Measurements from ENCODE around the gene PDE7B.

DNA sequence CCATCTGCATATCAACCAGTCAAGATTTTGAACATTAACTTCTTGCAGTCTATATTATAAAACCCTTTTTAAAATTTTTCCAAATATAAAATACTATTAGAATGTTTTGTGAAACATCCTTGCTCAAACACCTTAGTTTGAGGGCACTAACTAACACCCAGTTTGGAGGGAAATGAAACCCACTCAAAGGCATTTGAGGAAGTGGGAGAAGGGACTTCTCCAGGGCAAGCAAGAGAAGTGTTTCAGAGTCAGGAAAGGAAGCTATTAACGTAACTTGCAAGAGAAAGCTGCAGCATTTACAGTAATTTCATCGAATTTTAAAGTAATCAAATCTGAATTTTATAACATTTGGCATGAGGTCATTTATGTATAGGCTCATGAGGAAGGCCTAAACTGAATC, 377.3 kb downstream of the PDE7B start:
- TF ChIP-seq PHTF2 (CRISPR knock-in tag; IDR thresholded peaks at IDR 0.05) (no peak), CTCF (IDR thresholded peaks at IDR 0.05 in 2 of 3, conservative IDR thresholded peaks at IDR 0.05 in 1 of 3; ENCODE audit: insufficient read depth in 2 of 3, low read depth in 1 of 3, low read length in 3 of 3) (no peak), MBD1 (CRISPR knock-in tag; IDR thresholded peaks at IDR 0.05) (no peak), SRSF3 (IDR thresholded peaks at IDR 0.05; ENCODE audit: insufficient read depth, low read length) (no peak)
- TF ChIP-seq, protein P1, sequence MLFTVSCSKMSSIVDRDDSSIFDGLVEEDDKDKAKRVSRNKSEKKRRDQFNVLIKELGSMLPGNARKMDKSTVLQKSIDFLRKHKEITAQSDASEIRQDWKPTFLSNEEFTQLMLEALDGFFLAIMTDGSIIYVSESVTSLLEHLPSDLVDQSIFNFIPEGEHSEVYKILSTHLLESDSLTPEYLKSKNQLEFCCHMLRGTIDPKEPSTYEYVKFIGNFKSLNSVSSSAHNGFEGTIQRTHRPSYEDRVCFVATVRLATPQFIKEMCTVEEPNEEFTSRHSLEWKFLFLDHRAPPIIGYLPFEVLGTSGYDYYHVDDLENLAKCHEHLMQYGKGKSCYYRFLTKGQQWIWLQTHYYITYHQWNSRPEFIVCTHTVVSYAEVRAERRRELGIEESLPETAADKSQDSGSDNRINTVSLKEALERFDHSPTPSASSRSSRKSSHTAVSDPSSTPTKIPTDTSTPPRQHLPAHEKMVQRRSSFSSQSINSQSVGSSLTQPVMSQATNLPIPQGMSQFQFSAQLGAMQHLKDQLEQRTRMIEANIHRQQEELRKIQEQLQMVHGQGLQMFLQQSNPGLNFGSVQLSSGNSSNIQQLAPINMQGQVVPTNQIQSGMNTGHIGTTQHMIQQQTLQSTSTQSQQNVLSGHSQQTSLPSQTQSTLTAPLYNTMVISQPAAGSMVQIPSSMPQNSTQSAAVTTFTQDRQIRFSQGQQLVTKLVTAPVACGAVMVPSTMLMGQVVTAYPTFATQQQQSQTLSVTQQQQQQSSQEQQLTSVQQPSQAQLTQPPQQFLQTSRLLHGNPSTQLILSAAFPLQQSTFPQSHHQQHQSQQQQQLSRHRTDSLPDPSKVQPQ (CRISPR knock-in tag; IDR thresholded peaks at IDR 0.05; ENCODE audit: borderline replicate concordance): no peak
